Uterus (tissue), 4 donors: ENCODE results near the gene GRIK2. TPM values are rescaled to one million over a fixed set of nuclear protein-coding genes. Genes with fewer than 3 reads are reported as not detected.

Experiments used
- DNase-seq, 2 donors: peaks; one replicate each; pipeline ENCODE4 v3.0.0-alpha.2; 2019 to 2020
- H3K27ac ChIP-seq, 2 donors: fragments of 200-600 bp; sonication (generic); 1 replicate in 1 of 2; 2 replicates in 1 of 2; pipeline ENCODE4 v1.5.1; 2016 to 2018
- H3K27me3 ChIP-seq, 2 donors: fragments of 200-600 bp; sonication (generic); one replicate each; pipeline ENCODE4 v1.5.1; 2018 to 2019; ENCODE audit warnings: control low read depth in 1 of 2
- H3K36me3 ChIP-seq, 2 donors: fragments of 200-600 bp; sonication (generic); one replicate each; pipeline ENCODE4 v1.5.1; 2019; ENCODE audit warnings: control low read depth in 1 of 2
- H3K4me1 ChIP-seq, 2 donors: fragments of 200-600 bp; sonication (generic); one replicate each; pipeline ENCODE4 v1.5.1; 2018 to 2019; ENCODE audit warnings: control low read depth in 1 of 2
- H3K4me3 ChIP-seq, 2 donors: fragments of 200-600 bp; sonication (generic); 1 replicate in 1 of 2; 2 replicates in 1 of 2; pipeline ENCODE4 v1.5.1; 2018 to 2019; ENCODE audit warnings: mild to moderate bottlenecking in 1 of 2
- H3K9me3 ChIP-seq, 2 donors: fragments of 200-600 bp; sonication (generic); one replicate each; pipeline ENCODE4 v1.5.1; 2019; ENCODE audit warnings: control low read depth in 1 of 2
- POLR2A ChIP-seq, 2 donors: fragments of 450-650 bp; IDR thresholded peaks; one replicate each; pipeline ENCODE4 v1.6.1; 2016; ENCODE audit warnings: antibody characterized with exemption in 2 of 2, mild to moderate bottlenecking in 1 of 2, moderate library complexity in 1 of 2
- intact Hi-C: fragments of 100-400 bp; cut with DNase I; formaldehyde crosslinking; loops from one replicate; pipeline ENCODE4 v1.15.1; 2023; ENCODE audit warnings: low total_unique reads
- total RNA-seq, 4 donors: library from RNA; depleted of rRNA in 3 of 4; stranded (reverse); fragments of >200 nt in 3 of 4; gene quantifications; one replicate each; pipeline versions ENCODE4 v1.1.0 to v1.2.4, GENCODE V29; 2014 to 2023
- TF ChIP-seq, protein P1 (sequence below), 4 experiments: fragments of 200-600 bp in 2 of 4; fragments of 450-650 bp in 2 of 4; sonication (generic) in 2 of 4; IDR thresholded peaks; one replicate each; pipeline ENCODE4 v1.5.1; 2016 to 2019; ENCODE audit warnings: antibody characterized with exemption in 4 of 4, mild to moderate bottlenecking in 2 of 4, moderate library complexity in 1 of 4
- donor health status: DM: yes; HTN: yes; CAD: no.

GRIK2 gene
- total RNA-seq, 4 donors from 2014 or later = 0.76 to 13.1 TPM; not detected in 2

DNA sequence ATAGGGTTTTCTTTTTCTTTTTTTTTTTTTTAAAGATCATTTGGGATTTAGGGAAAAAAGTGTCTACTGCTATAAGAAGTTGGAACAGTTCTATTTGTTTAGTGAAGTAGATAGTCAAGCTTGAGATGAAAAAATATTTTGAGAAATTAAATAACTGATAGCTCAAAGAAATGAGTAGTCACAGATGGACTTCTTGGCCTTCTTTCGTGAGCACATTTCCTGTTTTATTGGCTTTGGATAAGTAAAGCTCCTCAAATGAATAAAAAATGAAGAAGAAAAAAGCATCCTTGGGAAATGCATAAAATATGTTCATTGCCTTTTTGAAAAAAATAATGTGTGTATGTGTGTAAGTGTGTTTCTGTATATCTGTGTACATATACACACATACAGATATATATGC lies 515.9 kb downstream of the GRIK2 start:
- Histone ChIP-seq H3K4me1 (no peaks in the 10 kb centered on the region), H3K9me3 (no peaks in the 10 kb centered on the region), H3K4me3 (no peak overlapping the region), H3K27ac (no peak overlapping the region), H3K27me3 (no peaks in the 10 kb centered on the region), H3K36me3 (no peaks in the 10 kb centered on the region)
- intact Hi-C loops = no loop called here
- TF ChIP-seq, protein P1, sequence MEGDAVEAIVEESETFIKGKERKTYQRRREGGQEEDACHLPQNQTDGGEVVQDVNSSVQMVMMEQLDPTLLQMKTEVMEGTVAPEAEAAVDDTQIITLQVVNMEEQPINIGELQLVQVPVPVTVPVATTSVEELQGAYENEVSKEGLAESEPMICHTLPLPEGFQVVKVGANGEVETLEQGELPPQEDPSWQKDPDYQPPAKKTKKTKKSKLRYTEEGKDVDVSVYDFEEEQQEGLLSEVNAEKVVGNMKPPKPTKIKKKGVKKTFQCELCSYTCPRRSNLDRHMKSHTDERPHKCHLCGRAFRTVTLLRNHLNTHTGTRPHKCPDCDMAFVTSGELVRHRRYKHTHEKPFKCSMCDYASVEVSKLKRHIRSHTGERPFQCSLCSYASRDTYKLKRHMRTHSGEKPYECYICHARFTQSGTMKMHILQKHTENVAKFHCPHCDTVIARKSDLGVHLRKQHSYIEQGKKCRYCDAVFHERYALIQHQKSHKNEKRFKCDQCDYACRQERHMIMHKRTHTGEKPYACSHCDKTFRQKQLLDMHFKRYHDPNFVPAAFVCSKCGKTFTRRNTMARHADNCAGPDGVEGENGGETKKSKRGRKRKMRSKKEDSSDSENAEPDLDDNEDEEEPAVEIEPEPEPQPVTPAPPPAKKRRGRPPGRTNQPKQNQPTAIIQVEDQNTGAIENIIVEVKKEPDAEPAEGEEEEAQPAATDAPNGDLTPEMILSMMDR (IDR thresholded peaks at IDR 0.05) = no peak
- no peak for TF ChIP-seq POLR2A (IDR thresholded peaks at IDR 0.05)
- DNase-seq = no peak

DNA sequence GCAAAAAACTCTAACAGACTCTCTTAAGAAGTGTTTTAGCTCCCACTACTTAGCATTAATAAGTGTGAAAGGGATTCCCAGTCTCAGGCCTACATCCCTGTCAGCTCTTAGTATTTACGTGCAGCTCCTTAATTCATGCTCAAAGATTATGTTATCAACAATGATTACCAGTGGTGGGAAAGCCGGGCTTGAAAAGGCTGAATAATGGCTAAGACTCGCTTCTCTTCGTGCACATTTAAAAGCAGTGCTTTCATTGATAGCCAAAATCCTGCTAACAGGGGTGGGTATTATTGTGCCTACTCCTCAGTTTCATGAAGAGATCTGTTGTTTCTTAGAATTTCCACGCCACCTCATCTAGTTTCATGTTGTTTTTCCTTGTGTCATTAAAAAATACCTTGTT lies 518.8 kb downstream of the GRIK2 start:
- H3K4me1 ChIP-seq = no peaks in the 10 kb centered on the region
- DNase-seq = no peak
- intact Hi-C loops = no loop called here
- H3K4me3 ChIP-seq = no peak overlapping the region
- TF ChIP-seq POLR2A (IDR thresholded peaks at IDR 0.05) = no peak
- TF ChIP-seq, protein P1 (IDR thresholded peaks at IDR 0.05) = no peak
- no peaks in the 10 kb centered on the region for H3K9me3 ChIP-seq
- H3K36me3 ChIP-seq = no peaks in the 10 kb centered on the region
- H3K27ac ChIP-seq = no peak overlapping the region
- no peaks in the 10 kb centered on the region for H3K27me3 ChIP-seq

DNA sequence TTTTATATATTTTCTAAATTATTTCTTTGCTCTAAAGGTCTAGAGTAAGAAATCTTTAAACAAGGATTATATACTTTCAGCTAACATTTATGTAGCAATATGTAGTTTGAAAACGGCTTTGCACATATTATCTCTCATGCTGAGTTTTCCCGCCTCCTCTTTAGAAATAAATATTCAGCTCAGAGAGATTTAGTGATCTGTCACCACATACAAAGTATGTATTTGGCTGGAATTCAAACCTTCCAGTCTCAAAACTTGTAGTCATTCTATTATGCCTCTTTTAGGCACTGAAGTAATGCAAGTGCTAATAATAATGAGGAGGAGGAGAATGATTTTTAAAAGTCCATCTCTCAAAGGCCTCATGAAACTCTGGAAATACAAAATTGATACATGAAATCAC lies 525.0 kb downstream of the GRIK2 start:
- no peak for TF ChIP-seq POLR2A (IDR thresholded peaks at IDR 0.05)
- TF ChIP-seq, protein P1 (IDR thresholded peaks at IDR 0.05) = no peak

DNA sequence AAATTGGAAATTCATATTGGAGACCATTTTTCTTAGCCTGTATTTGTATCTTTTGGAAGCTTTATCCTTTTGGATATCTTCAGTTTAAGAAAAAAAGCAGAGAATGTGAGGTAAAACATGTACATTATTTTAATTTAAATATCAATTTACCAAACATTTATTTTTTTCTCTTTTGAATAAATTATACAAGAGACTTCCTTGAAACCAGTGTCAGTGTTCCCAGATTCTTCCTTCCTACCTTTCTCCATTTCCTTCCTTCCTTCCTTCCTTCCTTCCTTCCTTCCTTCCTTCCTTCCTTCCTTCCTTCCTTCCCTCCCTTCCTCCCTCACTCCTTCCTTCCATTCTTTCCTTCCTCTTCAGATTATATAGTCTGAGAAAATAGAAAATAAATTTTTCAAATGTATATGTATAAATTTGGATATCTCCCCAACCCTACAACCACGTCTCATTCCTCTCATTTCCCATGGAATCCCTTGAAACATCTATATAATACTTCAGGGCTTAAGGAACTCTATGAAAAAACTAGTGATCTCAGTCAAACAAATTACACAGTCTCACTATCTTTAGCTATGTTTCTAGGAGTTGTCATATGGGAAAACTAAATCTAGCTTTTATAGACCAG lies 528.4 kb downstream of the GRIK2 start:
- intact Hi-C loops = no loop called here
- no peak for TF ChIP-seq POLR2A (IDR thresholded peaks at IDR 0.05)
- TF ChIP-seq, protein P1 (IDR thresholded peaks at IDR 0.05) = no peak
- H3K27ac ChIP-seq = no peak overlapping the region
- DNase-seq = no peak
- H3K4me3 ChIP-seq = no peak overlapping the region
- H3K4me1 ChIP-seq = no peaks in the 10 kb centered on the region
- no peaks in the 10 kb centered on the region for H3K9me3 ChIP-seq
- no peaks in the 10 kb centered on the region for H3K27me3 ChIP-seq
- no peaks in the 10 kb centered on the region for H3K36me3 ChIP-seq

More for the DNA sequence above, 525.0 kb downstream of the GRIK2 start:
- intact Hi-C loops = no loop called here
- H3K27ac ChIP-seq = no peak overlapping the region
- no peaks in the 10 kb centered on the region for H3K9me3 ChIP-seq
- H3K4me1 ChIP-seq = no peaks in the 10 kb centered on the region
- no peaks in the 10 kb centered on the region for H3K27me3 ChIP-seq
- DNase-seq = no peak
- no peak overlapping the region for H3K4me3 ChIP-seq
- no peaks in the 10 kb centered on the region for H3K36me3 ChIP-seq

DNA sequence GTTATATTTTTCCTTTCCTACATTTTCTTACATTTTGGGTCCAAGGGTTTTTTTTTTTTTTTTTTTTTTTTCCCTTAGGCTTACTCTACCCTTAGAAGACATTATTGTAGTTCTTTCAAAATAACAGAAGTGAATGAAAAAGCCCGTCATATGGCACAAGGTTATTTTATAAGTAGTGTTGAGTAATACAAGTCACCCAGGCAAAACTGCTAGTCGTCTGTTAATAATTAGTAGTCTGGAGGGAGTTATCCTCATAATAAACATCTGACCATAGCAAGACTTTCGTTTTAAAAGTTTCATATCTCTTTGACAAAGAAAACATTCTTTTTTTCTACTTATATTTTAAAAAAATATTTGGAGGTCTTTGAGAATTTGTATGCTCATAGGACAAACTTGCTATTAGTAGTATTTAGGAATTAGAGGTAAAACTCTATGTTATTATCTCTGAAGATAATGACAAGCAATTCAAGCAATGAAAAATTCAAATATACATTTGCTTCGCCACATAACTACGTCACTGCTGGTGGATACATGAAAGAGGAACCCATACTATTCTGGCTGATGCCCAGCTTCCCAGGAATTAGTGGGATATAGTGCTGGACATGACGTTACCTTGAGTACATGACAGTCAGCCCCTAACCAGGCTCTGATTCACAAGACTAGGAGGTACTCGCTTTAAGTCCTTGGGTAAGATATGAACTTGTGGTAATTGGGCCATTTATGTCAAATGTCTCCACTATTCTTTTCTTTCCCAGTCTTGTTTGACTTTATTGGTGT lies 532.8 kb downstream of the GRIK2 start:
- no peak for DNase-seq
- H3K9me3 ChIP-seq = no peaks in the 10 kb centered on the region
- H3K4me3 ChIP-seq = no peak overlapping the region
- H3K4me1 ChIP-seq = no peaks in the 10 kb centered on the region
- no peak overlapping the region for H3K27ac ChIP-seq
- no peaks in the 10 kb centered on the region for H3K36me3 ChIP-seq
- no peaks in the 10 kb centered on the region for H3K27me3 ChIP-seq
- TF ChIP-seq, protein P1 (IDR thresholded peaks at IDR 0.05) = no peak
- intact Hi-C loops = no loop called here
